Stimulated activated CD8-positive, alpha-beta memory T cell treated with anti-CD3 and anti-CD28 coated beads, Interleukin-2, amount 100 ng/mL, for 1 hour (primary cell): ENCODE results near the gene JSRP1.

ENCODE experiments used
- DNase-seq, 2 donors: peaks; one replicate each; pipeline ENCODE4 v3.0.0-alpha.2; 2020; ENCODE audit warnings: low read depth in 2 of 2

JSRP1 gene, protein sequence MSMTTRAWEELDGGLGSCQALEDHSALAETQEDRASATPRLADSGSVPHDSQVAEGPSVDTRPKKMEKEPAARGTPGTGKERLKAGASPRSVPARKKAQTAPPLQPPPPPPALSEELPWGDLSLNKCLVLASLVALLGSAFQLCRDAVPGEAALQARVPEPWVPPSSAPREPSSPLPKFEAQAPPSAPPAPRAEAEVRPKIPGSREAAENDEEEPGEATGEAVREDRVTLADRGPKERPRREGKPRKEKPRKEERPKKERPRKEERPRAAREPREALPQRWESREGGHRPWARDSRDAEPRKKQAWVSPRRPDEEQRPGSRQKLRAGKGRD

GRCh38 chr19:2255982-2256685, at the start of gene JSRP1:
Gene JSRP1, minus strand, starts transcription at chr19:2256417. Its CDS starts 1,103 bp downstream, at chr19:2255314.
- DNase-seq: no peak

GRCh38 chr19:2305452-2306280, 49.4 kb upstream of the JSRP1 start:
- no peak for DNase-seq

- no peak for DNase-seq
Observed at GRCh38 chr19:2303211-2303798, 47.1 kb upstream of the JSRP1 start.

DNA sequence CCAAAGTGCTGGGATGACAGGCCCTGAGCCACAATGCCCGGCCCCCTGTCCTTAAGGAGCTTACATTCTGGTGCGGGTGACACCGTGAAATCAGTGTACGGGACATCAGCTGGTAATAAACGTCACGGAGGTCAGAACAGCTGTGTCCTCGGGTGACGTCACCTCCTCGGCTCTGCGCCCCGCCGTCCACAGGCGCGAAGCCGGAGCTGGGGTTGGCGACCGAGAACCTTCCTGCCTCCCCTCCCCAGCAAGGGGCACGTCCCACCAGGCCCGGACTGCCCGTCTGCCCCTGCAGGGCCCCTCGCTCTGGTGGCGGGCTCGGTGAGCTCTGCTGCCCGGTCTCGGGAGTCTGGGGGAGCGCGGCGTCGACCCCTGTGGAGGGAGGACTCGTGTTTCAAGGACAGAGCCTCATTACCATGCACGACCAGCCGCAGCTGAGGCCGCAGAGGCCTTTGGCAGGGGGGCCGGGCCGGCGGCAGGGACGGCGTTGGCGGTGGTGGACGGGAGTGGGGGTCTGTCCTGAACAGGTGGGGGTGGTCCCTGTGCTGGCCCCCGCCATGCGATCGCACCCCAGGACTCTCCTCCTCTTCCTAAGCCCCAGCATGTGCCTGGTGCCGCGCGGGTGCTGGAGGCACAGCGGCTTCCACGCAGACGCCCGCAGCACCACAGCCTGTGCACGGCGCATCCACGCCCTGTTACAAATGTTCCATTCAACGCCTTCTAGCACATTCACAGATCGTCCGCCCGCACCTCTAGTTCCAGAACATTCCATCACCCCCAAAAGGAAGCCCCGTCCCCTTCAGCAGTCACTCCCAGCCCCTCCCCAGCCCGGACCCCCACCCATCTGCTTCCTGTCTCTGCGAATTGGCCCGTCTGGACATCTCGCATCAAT, 46.3 kb upstream of the JSRP1 start:
- DNase-seq: peak in 1 of 2 donors; percentile 20

GRCh38 chr19:2300533-2300932, 44.3 kb upstream of the JSRP1 start:
- DNase-seq: no peak

DNA sequence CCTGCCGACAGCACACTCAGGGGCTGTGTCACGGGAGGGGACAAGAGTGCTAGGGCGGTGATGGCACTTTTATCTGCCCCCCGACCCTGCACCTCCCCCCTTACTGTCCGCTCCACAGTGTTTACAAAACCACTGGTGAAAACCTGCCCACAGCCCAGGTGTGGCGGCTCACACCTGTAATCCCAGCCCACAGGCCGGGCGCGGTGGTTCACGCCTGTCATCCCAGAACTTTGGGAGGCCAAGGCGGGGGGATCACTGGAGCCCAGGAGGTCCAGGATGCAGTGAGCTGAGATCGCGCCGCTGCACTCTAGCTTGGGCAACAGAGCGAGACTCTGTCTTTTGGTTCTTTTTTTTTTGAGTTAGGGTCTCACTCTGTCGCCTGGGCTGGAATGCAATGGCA, 39.9 kb upstream of the JSRP1 start:
- no peak for DNase-seq

DNA sequence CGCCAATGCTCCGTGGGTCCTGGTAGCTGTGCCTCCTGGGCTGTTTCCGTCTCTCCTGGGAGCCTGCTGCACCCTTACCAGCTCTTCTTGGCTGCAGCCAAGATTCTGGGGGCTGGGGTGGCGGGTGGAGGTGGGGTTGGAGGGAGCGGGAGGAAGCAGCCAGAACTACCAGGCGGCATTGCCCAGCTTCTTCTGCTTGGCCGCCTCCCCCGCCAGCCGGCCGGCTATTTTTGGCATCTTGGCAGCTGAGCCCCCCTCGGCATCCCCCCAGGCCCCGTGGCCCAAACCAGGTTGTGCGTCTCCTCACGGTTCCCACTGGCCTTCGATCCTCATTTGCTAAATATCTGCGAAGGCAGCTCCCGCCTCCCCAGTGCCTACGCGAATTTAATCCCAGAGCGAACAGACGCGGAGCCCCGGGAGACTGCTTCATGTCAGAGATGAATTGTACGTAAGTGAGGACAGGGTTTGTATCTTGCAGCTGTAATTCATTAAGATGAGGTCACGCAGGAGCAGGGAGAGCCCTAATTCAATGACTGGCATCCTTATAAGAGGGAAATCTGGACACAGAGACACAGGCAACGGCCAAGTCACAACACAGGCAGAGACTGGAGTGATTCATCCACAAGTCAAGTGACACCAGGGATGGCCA, 38.6 kb upstream of the JSRP1 start:
- no peak for DNase-seq

DNA sequence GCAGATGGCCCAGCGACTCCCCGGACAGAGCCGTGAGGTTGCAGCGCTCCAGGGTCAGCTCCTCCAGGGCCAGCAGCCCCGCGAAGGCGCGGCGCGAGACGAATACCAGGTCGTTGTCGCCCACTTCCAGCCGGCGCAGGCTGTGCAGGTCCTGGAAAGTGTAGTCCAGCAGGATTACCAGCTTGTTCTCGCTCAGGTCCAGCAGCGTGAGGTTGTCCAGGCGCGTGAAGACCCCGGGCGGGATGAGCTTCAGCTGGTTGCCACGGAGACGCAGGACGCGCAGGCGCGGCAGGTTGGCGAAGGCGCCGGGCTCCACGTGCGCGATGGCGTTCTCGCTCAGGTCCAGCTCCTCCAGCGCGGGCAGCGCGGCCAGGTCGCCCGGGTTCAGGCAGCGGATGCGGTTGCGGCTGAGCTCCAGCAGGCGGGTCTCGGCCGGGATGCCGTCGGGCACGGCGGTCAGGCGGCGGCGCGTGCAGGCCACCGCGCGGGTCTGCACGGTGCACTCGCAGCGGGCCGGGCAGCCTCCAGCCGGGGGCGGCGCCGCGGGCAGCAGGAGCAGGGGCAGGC, 35.1 kb upstream of the JSRP1 start:
- no peak for DNase-seq

- no peak for DNase-seq
Observed at GRCh38 chr19:2290441-2291184, 34.4 kb upstream of the JSRP1 start.

GRCh38 chr19:2289714-2290435, 33.7 kb upstream of the JSRP1 start:
- DNase-seq: no peak

DNA sequence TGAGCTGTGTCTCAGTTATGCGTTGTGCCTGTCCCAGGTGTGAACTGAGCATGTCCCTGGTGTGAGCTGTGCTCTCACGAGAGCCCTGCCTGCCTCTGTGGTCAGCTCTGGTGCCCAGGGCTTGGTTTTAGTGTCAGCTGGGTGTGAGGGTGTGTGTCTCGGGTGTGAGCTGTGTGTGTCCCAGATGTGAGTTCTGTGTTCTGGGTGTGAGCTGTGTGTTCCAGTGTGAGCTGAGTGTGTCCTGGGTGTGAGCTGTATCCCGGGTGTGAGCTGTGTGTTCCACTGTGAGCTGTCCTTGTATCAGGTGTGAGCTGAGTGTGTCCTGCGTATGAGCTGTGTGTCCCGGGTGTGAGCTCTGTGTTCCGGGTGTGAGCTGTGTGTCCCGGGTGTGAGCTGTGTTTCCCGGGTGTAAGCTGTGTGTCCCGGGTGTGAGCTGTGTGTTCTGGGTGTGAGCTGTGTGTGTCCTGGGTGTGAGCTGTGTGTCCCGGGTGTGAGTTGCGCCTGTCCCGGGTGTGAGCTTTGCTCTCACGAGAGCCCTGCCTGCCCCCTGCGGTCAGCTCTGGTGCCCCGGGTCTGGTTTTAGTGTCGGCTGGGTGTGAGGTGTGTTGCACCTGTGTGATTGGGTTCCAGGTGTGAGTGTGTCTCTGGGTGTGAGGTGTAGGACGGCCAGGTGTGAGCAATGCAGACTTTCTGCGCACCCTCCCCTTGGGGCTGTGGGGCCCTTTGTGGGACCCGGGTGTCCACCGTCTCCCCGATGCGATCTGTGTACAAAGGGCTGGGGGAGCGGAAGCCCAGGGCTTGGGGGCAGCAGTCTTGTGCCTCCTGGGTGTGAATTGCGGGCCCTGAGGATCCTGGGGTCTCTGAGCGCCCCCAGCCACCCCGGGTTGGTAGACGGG, 32.8 kb upstream of the JSRP1 start:
- DNase-seq: no peak

- DNase-seq: no peak
Observed at GRCh38 chr19:2288338-2288817, 32.2 kb upstream of the JSRP1 start.

GRCh38 chr19:2287585-2288337, 31.5 kb upstream of the JSRP1 start:
- DNase-seq: no peak

- DNase-seq: no peak
Observed at GRCh38 chr19:2286402-2287140, 30.4 kb upstream of the JSRP1 start.

DNA sequence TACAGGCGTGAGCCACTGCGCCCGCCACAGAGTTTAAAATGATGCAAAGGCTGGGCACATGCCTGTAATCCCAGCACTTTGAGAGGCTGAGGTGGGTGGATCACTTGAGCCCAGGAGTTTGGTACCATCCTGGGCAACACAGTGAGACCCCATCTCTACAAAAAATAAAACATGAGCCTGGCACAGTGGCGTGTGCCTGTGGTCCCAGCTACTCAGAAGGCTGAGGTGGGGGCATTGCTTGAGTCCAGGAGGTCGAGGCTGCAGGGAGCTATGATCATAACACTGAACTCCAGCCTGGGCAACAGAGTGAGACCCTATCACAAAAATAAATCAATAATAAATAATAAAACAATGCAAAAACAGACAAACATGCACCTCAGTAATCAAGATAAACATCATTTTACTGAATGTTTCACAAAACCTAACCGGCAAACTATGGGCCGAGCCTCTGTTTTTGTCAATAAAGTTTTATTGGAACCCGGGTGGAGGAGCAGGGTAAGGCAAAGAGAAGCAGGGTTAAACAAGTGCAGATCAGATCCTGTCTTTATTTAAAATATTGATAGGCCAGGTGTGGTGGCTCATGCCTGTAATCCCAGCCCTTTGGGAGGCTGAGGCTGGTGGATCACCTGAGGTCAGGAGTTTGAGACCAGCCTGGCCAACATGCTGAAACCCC, 27.8 kb upstream of the JSRP1 start:
- no peak for DNase-seq

DNA sequence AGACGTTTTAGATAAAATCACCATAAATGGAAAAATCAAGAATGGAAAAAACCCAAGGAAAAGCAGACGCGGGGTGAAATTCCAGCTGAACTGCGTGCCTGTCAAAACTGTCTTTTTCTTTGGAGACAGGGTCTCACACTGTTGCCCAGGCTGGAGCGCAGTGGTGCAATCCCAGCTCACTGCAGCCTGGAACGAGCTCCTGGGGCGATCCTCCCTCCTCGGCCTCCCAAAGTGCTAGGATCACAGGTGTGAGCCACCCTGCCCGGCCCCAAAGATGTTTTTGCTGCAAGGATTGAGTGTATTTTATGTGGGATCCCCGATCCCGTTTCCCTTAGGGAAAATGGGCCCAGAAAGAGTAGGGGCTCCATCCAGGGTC, 26.6 kb upstream of the JSRP1 start:
- DNase-seq: no peak
